Ramos (cell line): ENCODE results near the gene SYNM.
"Not testable (repeated sequence)": the region's sequence is repeated elsewhere in the genome, so short reads cannot be mapped to it uniquely, and the experiment has no call there.

ENCODE experiments used
- in situ Hi-C: fragments of 300-500 bp; cut with MboI; formaldehyde crosslinking; loops from one replicate; pipeline ENCODE4 v1.14.3; 2022; ENCODE audit warnings: low sequenced_read_pairs; ENCODE audit not compliant: unreplicated experiment

The SYNM gene, protein sequence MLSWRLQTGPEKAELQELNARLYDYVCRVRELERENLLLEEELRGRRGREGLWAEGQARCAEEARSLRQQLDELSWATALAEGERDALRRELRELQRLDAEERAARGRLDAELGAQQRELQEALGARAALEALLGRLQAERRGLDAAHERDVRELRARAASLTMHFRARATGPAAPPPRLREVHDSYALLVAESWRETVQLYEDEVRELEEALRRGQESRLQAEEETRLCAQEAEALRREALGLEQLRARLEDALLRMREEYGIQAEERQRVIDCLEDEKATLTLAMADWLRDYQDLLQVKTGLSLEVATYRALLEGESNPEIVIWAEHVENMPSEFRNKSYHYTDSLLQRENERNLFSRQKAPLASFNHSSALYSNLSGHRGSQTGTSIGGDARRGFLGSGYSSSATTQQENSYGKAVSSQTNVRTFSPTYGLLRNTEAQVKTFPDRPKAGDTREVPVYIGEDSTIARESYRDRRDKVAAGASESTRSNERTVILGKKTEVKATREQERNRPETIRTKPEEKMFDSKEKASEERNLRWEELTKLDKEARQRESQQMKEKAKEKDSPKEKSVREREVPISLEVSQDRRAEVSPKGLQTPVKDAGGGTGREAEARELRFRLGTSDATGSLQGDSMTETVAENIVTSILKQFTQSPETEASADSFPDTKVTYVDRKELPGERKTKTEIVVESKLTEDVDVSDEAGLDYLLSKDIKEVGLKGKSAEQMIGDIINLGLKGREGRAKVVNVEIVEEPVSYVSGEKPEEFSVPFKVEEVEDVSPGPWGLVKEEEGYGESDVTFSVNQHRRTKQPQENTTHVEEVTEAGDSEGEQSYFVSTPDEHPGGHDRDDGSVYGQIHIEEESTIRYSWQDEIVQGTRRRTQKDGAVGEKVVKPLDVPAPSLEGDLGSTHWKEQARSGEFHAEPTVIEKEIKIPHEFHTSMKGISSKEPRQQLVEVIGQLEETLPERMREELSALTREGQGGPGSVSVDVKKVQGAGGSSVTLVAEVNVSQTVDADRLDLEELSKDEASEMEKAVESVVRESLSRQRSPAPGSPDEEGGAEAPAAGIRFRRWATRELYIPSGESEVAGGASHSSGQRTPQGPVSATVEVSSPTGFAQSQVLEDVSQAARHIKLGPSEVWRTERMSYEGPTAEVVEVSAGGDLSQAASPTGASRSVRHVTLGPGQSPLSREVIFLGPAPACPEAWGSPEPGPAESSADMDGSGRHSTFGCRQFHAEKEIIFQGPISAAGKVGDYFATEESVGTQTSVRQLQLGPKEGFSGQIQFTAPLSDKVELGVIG (N-terminal part only)

DNA sequence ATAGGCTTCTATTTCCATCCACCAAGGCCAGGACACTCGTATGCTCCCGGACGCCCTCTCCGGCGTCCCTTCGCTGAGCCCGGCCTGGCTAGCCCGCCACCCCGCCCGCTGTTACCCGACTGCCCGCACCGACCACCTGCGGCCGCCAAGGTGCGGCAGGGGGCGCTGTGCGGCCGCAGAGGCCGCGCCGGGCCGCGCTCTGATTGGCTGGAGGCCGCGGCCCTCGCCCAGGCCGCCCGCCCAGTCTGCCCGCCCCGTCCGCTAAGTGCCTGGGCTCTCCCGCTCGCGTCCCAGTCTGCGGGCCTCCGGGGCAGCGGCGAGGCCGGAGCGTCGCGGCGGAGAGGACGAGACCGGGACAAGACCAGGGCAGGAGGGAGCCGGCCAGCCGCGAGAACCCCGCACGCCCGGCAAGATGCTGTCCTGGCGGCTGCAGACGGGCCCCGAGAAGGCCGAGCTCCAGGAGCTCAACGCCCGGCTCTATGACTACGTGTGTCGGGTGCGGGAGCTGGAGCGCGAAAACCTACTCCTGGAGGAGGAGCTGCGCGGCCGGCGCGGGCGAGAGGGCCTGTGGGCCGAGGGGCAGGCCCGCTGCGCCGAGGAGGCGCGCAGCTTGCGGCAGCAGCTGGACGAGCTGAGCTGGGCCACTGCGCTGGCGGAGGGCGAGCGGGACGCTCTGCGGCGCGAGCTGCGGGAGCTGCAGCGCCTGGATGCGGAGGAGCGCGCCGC, at the start of gene SYNM:
TSS of gene SYNM (plus strand) at position 293 of the 726 bp plus-strand sequence. CDS start at position 413, 120 bp downstream.
- in situ Hi-C loops = no loop called here

DNA sequence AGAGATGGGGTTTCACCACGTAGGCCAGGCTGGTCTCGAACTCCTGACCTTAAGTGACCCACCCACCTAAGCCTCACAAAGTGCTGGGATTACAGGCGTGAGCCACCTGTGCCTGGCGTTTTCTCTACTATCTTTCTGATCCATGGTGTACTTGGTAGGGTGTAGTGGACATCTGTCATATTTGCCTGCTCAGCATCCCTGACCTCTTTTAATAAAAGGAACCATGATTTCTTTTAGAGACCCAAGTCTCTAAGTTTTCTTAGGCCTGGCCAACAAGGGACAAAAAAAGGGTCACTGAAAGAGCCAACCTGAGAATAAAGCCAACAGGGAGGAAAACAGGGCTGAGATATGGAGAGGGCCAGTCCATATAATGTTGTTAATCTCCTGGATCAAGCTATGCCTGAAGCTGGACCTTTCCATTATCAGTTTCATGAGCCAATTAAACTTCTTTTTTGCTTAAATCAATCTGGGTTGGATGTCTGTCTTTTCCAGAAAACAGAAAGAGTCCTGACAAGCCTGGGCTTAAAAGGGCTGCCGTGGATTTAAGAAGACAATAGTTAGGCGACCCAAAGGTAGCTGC, 49.2 kb upstream of the SYNM start:
- in situ Hi-C loops = loop anchor here (25.0 kb wide), 2 partner anchors 268 to 543 kb away; no protein-coding TSS in a partner anchor

DNA sequence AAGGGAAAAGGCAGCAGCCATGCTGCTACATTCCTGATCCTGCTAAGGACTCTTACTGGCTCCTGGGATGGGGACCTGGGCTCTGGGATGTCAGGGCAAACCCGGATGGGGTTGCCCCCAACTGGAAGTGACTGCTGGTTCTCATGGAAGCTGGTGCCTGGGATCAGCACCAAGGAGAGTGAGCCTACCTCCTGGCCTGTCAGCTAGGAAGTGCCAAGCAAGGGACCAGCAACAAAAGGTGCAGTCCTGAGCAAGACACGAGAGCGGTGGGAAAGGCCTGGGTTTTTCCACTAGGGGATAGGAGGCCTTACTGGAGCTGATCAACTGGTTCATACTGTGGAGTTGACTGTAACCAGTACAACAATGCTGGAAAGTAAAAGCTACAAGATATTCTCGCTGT, 47.9 kb upstream of the SYNM start:
- in situ Hi-C loops = loop anchor here (25.0 kb wide), 2 partner anchors 270 to 545 kb away; no protein-coding TSS in a partner anchor

DNA sequence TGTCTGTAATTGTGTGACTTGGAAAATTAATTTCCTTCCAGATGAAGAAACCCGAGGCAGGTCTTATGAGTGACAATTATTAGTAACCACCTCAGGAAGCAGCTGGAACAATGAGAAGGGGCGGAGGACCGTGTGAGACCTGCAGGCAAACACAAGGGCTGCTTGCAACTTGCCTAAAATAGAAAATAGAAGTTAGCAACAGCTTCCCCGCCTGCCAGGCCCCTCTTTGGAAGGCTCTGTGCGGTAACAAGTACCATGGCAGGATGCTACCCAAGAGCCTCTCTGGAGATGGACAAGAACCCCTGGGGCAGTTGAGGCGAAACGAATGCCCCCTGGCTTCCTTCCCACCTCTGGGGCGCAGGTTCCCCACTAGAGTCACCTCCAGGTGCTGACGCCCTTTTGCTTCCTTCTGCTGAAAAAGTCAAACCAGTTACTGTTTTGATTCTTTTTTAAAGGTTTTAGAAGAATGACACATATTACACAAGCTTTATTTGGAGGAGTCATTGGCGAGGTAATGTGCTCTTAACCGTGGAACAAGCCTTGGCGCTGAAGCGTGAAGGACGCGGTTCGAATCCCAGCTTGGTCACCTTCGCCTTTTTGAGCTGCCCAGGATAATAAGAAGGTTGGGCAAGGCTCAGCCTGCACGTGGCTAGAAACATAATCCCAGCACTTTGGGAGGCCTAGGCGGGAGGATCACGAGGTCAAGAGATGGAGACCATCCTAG, 47.0 kb upstream of the SYNM start:
- in situ Hi-C loops = loop anchor here (25.0 kb wide), 2 partner anchors 271 to 546 kb away; no protein-coding TSS in a partner anchor

DNA sequence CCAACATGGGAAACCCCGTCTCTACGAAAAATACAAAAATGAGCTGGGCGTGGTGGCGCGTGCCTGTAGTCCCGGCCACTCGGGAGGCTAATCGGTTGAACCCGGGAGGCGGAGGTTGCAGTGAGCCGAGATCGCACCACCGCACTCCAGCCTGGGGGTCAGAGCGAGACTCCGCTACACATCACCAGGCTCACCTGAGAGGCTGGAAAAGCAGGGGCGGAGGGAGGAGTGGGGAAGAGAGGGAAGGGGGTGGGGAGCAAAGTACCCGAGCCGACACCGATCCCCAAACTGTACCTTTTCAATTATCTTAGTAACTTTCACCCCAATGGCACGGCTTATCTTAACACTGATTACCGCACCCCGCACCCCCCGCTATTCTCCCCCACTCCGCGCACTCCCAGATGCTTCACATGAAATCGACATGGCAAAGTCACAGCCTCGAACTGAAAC, 46.4 kb upstream of the SYNM start:
- in situ Hi-C loops = loop anchor here (25.0 kb wide), 2 partner anchors 271 to 546 kb away; no protein-coding TSS in a partner anchor

DNA sequence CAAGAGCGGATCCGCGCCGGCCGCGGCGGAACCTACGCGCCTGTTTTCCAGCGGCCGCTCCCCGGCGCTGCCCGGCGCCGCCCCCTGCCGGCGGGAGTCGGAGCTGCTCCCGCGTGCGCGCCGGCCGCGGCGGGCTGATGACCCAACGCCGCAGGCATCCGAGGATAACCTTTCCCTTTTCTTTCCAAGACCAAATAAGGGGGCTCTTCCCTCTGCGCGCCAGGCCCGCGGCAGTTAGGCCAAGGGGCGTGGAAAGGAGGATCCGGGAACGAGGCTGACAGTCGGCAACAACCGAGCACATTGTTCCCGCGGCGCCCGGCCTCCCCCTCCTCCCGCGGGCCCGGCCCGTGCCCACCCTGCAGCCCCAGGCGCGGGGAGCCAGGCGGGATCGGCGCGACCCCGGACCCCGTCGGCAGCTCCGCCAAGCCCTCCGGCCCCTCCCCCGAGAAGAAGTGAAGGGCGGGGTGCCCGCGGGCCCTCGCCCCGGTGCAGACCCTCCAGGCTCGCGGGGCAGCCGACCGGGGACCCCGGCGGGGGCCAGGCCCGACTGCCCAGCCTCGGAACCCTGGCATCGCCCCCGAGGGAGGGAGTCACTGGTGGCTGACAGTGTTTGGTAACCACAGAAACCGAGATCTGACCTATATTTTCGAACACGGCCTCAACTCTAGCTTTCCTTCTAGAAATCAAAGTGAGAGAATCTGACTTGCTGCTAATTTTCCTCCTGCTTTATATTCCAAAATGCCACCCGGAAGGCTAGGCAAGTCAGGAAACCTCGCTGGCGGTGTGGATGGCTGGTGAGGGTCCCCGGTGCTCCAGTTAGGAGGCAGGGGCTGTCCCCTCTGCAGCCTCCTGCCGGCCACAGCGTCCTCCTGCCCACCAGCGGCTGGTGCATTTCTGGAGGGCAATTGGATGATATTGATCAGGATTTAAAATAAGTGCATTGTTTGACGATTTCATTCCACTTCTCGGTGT, 45.6 kb upstream of the SYNM start:
- in situ Hi-C loops = loop anchor here (25.0 kb wide), 2 partner anchors 272 to 547 kb away; no protein-coding TSS in a partner anchor

DNA sequence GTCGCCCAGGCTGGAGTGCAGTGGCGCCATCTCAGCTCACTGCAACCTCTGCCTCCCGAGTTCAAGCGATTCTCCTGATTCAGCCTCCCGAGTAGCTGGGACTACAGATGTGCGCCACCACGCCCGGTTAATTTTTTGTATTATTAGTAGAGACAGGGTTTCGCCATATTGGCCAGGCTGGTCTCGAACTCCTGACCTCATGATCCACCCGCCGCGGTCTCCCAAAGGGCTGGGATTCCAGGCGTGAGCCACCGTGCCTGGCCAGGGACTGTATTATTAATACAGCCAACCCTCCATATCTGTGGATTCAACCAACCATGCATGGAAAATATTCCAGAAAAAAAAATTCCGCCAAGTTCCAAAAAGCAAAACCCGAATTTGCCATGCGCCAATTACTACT, 44.7 kb upstream of the SYNM start:
- in situ Hi-C loops = loop anchor here (10.0 to 25.0 kb wide), 3 partner anchors 273 to 615 kb away; no protein-coding TSS in a partner anchor

DNA sequence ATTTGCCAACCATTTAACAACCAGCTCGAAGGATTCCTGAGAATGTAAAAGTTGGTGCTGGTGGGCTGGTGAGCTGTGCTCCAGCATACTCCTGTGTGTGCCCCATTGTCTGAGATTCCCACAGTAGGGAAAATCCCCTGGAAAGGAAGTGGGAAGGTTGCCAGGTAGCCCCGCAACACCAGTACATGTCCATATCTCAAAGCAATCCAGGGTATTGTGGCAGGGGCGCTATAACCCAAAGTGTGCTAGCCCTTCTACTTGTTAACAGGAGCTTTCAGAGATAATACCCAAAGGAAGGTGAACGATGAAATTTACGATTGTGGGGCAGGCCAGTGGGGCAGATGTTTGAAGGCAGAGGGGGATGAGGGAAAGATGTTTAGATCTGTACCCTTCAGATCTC, 42.7 kb upstream of the SYNM start:
- in situ Hi-C loops = loop anchor here (10.0 to 25.0 kb wide), 3 partner anchors 275 to 617 kb away; no protein-coding TSS in a partner anchor

DNA sequence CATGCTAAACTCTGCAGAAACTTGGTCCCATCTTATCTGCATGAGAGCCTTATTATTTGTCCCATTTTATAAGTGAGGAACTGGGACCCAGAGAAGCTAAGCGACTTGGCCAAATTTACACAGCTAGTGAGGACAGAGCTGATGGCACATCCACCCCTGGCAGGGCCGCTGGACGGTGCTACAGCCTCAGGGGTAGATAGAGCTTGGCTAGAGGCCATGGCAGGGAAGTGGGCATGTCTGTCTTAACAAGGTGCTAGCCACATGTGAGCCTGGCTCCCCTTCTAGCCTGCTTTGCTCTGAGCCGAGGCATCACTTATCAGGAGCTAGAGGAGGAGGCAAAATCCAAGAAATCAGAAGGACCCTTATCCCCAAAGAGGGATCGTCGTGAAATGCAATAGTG, 36.7 kb upstream of the SYNM start:
- in situ Hi-C loops = loop anchor here (10.0 to 25.0 kb wide), 3 partner anchors 281 to 623 kb away; no protein-coding TSS in a partner anchor

DNA sequence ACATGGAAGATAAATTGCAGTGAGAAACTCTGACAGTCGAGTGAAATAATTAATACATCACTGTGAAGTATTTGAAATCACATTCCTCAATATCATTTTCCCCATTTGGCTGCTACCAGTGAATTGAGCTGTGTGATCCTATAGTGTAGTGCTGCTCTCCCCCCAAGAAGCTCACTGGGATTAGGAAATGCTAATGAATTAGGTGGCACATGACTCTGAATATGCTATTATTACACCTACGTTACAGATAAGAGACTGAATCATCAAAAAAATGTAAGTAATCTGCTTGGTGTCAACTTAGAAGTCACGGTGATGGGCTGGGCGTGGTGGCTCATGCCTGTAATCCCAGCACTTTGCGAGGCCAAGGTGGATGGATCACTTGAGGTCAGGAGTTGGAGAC, 34.7 kb upstream of the SYNM start:
- in situ Hi-C loops = loop anchor here (25.0 kb wide), 2 partner anchors 283 to 558 kb away; no protein-coding TSS in a partner anchor

DNA sequence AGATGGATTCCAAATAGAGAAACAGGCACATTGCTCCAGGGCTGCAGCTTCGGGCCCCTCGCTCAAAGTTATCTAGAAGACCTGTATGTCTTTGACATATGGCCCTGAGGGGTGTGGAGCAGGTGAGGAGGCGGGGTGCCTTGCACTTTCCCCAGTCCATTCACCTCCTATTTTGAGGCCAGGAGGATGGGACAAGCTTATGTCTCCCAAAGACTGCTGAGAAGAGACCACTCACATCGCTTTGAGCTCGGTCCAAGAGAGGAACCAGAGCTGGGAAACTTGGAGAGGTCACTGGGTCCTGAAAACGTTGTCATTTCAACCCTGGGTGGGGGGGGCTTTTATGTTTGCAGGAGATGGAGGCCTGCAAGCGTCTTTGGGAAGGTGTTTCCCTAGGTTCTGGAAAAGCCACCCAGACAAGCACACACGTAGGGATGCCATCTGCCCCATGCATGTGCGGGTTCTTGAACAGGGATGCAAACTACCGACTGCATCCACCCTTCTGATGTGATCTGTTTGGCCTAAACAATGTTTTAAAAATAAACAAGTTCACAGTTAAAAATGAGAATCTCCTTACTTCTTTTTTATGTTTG, 33.7 kb upstream of the SYNM start:
- in situ Hi-C loops = loop anchor here (25.0 kb wide), 2 partner anchors 284 to 559 kb away; no protein-coding TSS in a partner anchor

DNA sequence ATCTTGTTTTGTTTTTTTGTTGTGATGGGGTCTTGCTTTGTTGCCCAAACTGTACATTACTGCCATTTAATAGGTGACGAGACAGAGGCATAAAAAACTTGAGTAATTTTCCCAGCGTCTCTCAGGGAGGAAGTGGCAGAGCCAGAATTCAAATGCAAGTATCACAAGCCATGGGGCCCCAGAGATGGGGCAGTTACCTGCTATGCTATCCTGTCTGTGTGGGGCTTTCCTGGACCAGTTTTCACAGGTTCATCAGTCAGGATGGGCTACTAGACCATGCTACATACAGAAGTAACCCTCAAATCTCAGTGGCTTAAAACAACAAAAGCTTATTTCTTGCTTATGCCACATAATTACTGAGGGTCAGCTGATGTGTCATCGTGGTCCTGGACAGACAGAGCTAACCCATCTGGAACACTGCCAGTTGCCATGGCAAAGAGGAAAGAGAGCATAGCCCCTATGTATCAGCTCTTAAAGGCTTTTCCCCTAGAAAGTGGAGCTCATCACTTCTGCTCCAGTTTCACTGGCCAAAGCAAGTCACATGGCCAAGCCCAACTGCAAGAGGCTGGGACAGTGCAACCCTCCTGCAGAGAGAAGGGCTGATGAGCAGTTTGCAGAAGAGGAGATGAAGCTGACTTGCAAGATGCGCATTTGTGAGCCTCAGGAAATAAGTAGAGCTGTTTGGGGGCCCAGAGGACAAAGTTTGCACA, 31.7 kb upstream of the SYNM start:
- in situ Hi-C loops = loop anchor here (25.0 kb wide), 2 partner anchors 286 to 561 kb away; no protein-coding TSS in a partner anchor

DNA sequence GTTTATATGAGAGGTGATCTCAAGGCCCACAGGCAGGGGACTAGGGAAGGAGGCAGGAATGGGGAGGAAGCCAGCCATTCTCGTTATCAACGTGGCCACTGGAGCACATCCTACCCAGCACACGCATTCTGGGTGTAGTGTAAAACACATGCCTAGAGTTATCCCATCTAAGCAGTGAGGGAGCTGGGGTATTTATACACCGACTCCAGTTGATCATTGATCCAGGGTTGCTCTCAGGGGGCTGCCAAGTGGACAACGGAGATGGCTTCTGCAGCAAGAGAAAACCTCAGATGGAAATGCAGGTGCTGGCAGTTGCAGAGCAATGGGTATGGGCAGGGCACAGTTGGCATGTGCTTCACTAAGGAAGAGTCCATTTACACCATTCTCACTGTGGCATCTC, 30.4 kb upstream of the SYNM start:
- in situ Hi-C loops = loop anchor here (25.0 kb wide), 2 partner anchors 287 to 562 kb away; no protein-coding TSS in a partner anchor

DNA sequence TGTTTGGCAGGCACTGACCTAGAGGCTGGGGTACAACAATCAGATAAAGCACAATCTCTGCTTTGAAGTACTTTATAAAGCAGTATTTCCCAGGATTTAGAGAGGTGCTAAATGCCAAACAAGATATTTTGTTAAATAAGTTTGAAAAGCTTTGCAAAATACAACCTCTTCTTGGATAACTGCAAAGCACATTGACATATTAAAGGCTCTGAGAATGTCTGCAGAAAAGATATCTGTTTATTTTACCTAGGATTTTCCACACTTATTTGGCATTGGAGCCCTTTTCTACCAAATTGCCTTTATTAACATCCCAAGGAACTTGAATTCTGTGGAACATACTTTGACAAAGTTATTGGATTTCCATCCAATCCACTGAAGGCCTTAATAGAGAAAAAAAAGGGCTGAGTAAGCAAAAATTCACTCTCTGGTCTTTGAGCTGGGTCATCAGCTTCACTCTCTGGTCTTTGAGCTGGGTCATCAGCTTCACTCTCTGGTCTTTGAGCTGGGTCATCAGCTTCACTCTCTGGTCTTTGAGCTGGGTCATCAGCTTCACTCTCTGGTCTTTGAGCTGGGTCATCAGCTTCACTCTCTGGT, 29.7 kb upstream of the SYNM start:
- in situ Hi-C loops = not testable (repeated sequence)

DNA sequence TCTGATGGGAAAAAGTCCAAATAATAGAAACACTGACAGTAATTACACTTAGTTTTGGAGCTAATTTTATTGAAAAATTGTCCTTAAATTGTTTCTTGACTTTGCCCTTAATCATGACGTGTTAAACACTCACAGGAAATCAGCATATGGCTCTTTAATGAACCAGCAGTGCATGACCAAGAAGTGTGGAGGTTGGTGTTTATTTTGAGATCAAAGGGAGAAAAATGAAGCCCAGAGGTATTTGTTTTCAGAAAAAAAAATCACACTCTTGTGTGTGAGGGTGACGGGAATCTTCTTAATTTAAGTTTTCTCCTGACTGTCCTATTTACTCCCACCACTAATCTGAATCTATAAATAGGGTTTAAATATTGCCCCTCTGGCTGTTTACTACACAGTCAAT, 28.8 kb upstream of the SYNM start:
- in situ Hi-C loops = no loop called here
